ENCODE measurements around the gene TOP3B.
"Not testable (repeated sequence)": the region's sequence is repeated elsewhere in the genome, so short reads cannot be mapped to it uniquely, and the experiment has no call there.

Gene TOP3B

GRCh38 chr22:21942407-21943343 lies 39.9 kb downstream of the TOP3B start:
- Histone ChIP-seq H3K4me3 (ENCODE audit: low read length) (no peak overlapping the region), H3K9me2 (replicated peaks; ENCODE audit: insufficient read depth, low read length) (no peaks in the 10 kb centered on the region), H3K27ac (ENCODE audit: low read length) (no peak overlapping the region), H3K79me2 (ENCODE audit: low read length) (no peaks in the 10 kb centered on the region), H3K36me3 (replicated peaks; ENCODE audit: insufficient read depth, low read length) (no peaks in the 10 kb centered on the region), H3K4me1 (ENCODE audit: low read length) (peaks cover 2% of the 10 kb centered on the region; the same call in 1 of the 2 replicates), H3K9me3 (replicated peaks; ENCODE audit: insufficient read depth, low read length) (no peaks in the 10 kb centered on the region), H3K27me3 (replicated peaks; ENCODE audit: insufficient read depth, low read length) (no peaks in the 10 kb centered on the region), H3F3A (ENCODE audit: insufficient read depth, low read length) (no peaks in the 10 kb centered on the region), H3K9ac (ENCODE audit: low read length) (no peak overlapping the region), H2AFZ (ENCODE audit: low read length) (no peak overlapping the region), H4K20me1 (ENCODE audit: insufficient read depth, low read length) (no peaks in the 10 kb centered on the region), H3K4me2 (ENCODE audit: low read depth, low read length) (no peak overlapping the region)
- DNase-seq, result no peak
- TF ChIP-seq EZH2phosphoT487 (IDR thresholded peaks at IDR 0.05; ENCODE audit: low read length) (no peak), CTCF (IDR thresholded peaks at IDR 0.05; ENCODE audit: low read length) (no peak)

- H3F3A ChIP-seq (ENCODE audit: insufficient read depth, low read length), result no peaks in the 10 kb centered on the region
- TF ChIP-seq CTCF (IDR thresholded peaks at IDR 0.05; ENCODE audit: low read length) (no peak), EZH2 (optimal IDR thresholded peaks at IDR 0.05; ENCODE audit: low read depth, low read length) (no peak)
- no peak overlapping the region for H3K9ac ChIP-seq (ENCODE audit: low read length)
- H3K36me3 ChIP-seq (replicated peaks; ENCODE audit: insufficient read depth, low read length), result no peaks in the 10 kb centered on the region
- no peak overlapping the region for H3K4me3 ChIP-seq (ENCODE audit: low read length)
- no peaks in the 10 kb centered on the region for H3K9me3 ChIP-seq (replicated peaks; ENCODE audit: insufficient read depth, low read length)
- no peak overlapping the region for H2AFZ ChIP-seq (ENCODE audit: low read length)
- H3K27me3 ChIP-seq (replicated peaks; ENCODE audit: insufficient read depth, low read length), result no peaks in the 10 kb centered on the region
- DNase-seq, result no peak
- no peaks in the 10 kb centered on the region for H4K20me1 ChIP-seq (ENCODE audit: insufficient read depth, low read length)
- H3K79me2 ChIP-seq (ENCODE audit: low read length), result no peaks in the 10 kb centered on the region
- no peak overlapping the region for H3K4me2 ChIP-seq (ENCODE audit: low read depth, low read length)
- H3K9me2 ChIP-seq (replicated peaks; ENCODE audit: insufficient read depth, low read length), result no peaks in the 10 kb centered on the region
- peaks cover 5% of the 10 kb centered on the region; the same call in 1 of the 2 replicates for H3K4me1 ChIP-seq (ENCODE audit: low read length)
- no peak overlapping the region for H3K27ac ChIP-seq (ENCODE audit: low read length)
Measured at GRCh38 chr22:21941921-21942320, 40.7 kb downstream of the TOP3B start.

GRCh38 chr22:21940521-21940920 lies 42.1 kb downstream of the TOP3B start:
- Histone ChIP-seq H3K4me1 (ENCODE audit: low read length) (peaks cover 5% of the 10 kb centered on the region; the same call in 1 of the 2 replicates), H3K36me3 (replicated peaks; ENCODE audit: insufficient read depth, low read length) (no peaks in the 10 kb centered on the region), H3F3A (ENCODE audit: insufficient read depth, low read length) (no peaks in the 10 kb centered on the region), H3K9ac (ENCODE audit: low read length) (no peak overlapping the region), H3K27ac (ENCODE audit: low read length) (no peak overlapping the region), H4K20me1 (ENCODE audit: insufficient read depth, low read length) (no peaks in the 10 kb centered on the region), H2AFZ (ENCODE audit: low read length) (no peak overlapping the region), H3K79me2 (ENCODE audit: low read length) (no peaks in the 10 kb centered on the region), H3K4me2 (ENCODE audit: low read depth, low read length) (no peak overlapping the region), H3K4me3 (ENCODE audit: low read length) (no peak overlapping the region), H3K9me2 (replicated peaks; ENCODE audit: insufficient read depth, low read length) (no peaks in the 10 kb centered on the region), H3K27me3 (replicated peaks; ENCODE audit: insufficient read depth, low read length) (no peaks in the 10 kb centered on the region), H3K9me3 (replicated peaks; ENCODE audit: insufficient read depth, low read length) (no peaks in the 10 kb centered on the region)
- no peak for TF ChIP-seq EZH2phosphoT487 (IDR thresholded peaks at IDR 0.05; ENCODE audit: low read length)
- TF ChIP-seq EZH2 (optimal IDR thresholded peaks at IDR 0.05; ENCODE audit: low read depth, low read length), result no peak
- no peak for TF ChIP-seq CTCF (IDR thresholded peaks at IDR 0.05; ENCODE audit: low read length)
- DNase-seq, result no peak

GRCh38 chr22:21939935-21940334 lies 42.7 kb downstream of the TOP3B start:
- not testable (repeated sequence) for H3K4me1 ChIP-seq (ENCODE audit: low read length); H3K9ac ChIP-seq (ENCODE audit: low read length); H3K9me2 ChIP-seq (replicated peaks; ENCODE audit: insufficient read depth, low read length)

More at GRCh38 chr22:21939935-21940334, 42.7 kb downstream of the TOP3B start:
- DNase-seq; H3K36me3 ChIP-seq (replicated peaks; ENCODE audit: insufficient read depth, low read length); H2AFZ ChIP-seq (ENCODE audit: low read length); H3K4me3 ChIP-seq (ENCODE audit: low read length); H3F3A ChIP-seq (ENCODE audit: insufficient read depth, low read length); H3K4me2 ChIP-seq (ENCODE audit: low read depth, low read length); H4K20me1 ChIP-seq (ENCODE audit: insufficient read depth, low read length); H3K79me2 ChIP-seq (ENCODE audit: low read length); H3K27me3 ChIP-seq (replicated peaks; ENCODE audit: insufficient read depth, low read length); H3K27ac ChIP-seq (ENCODE audit: low read length); H3K9me3 ChIP-seq (replicated peaks; ENCODE audit: insufficient read depth, low read length): not testable (repeated sequence)
